Transverse colon (tissue), 4 donors: ENCODE data around the gene HMMR. TPM values are rescaled to one million over a fixed set of nuclear protein-coding genes. Genes with fewer than 3 reads are reported as not detected.

Source experiments
- DNase-seq: peaks from one replicate; pipeline ENCODE4 v3.0.0-alpha.2; 2019
- H3K27ac ChIP-seq, 4 donors: fragments of 200-600 bp; sonication (generic); 2 replicates each; pipeline ENCODE4 v1.5.1; 2016 to 2018; ENCODE audit warnings: inconsistent platforms in 4 of 4
- H3K27me3 ChIP-seq: fragments of 200-600 bp; sonication (generic); 2 replicates; pipeline ENCODE4 v1.5.1; 2017; ENCODE audit warnings: inconsistent platforms
- H3K36me3 ChIP-seq, 4 donors: fragments of 200-600 bp; sonication (generic); 2 replicates each; pipeline ENCODE4 v1.5.1; 2017 to 2019; ENCODE audit warnings: inconsistent platforms in 4 of 4
- H3K4me1 ChIP-seq, 4 donors: fragments of 200-600 bp; sonication (generic); 2 replicates each; pipeline ENCODE4 v1.5.1; 2017 to 2020; ENCODE audit warnings: inconsistent platforms in 4 of 4
- H3K4me3 ChIP-seq, 4 donors: fragments of 200-600 bp; sonication (generic); 1 replicate in 1 of 4; 2 replicates in 3 of 4; pipeline versions ENCODE4 v1.5.1 to v1.6.1; 2017 to 2019; ENCODE audit warnings: inconsistent platforms in 4 of 4
- H3K9me3 ChIP-seq, 2 donors: fragments of 200-600 bp; sonication (generic); 2 replicates each; pipeline ENCODE4 v1.5.1; 2017 to 2019; ENCODE audit warnings: inconsistent platforms in 2 of 2
- EP300 ChIP-seq: sonication (generic); formaldehyde crosslinking; IDR thresholded peaks from one replicate; pipeline ENCODE4 v1.6.1; 2017; ENCODE audit warnings: antibody characterized with exemption, low read depth
- POLR2A ChIP-seq: fragments of 450-650 bp; IDR thresholded peaks from one replicate; pipeline ENCODE4 v1.6.1; 2016; ENCODE audit warnings: antibody characterized with exemption, mild to moderate bottlenecking, moderate library complexity
- POLR2AphosphoS5 ChIP-seq, 3 donors: sonication (generic); formaldehyde crosslinking; IDR thresholded peaks; one replicate each; pipeline ENCODE4 v1.6.1; 2016; ENCODE audit warnings: antibody characterized with exemption in 3 of 3
- WGBS, 2 donors: methylation state at CpG; one replicate each; pipeline ENCODE4 v1.1.5; 2018; ENCODE audit warnings: low coverage in 1 of 2; 5-methylcytosine and 5-hydroxymethylcytosine counted together
- in situ Hi-C, 4 donors: fragments of 200-750 bp; cut with MboI; loops; one replicate each; pipeline versions ENCODE4 v1.15.0 to v1.15.1; 2017; ENCODE audit warnings: low sequenced_read_pairs in 3 of 4, low pct_ligation_motif_present in 1 of 4, low pct_unique_long_range_greater_than_20kb in 1 of 4
- intact Hi-C: fragments of 100-400 bp; cut with DNase I; formaldehyde crosslinking; loops from one replicate; pipeline ENCODE4 v1.15.1; 2023; ENCODE audit warnings: low total_unique reads
- total RNA-seq, 4 donors: library from RNA; depleted of rRNA; stranded (reverse); fragments of >200 nt; gene quantifications; one replicate each; pipeline ENCODE4 v1.1.0, GENCODE V29; 2016
- TF ChIP-seq, protein P1 (sequence below), 5 experiments: fragments of 200-600 bp in 3 of 5; fragments of 450-650 bp in 2 of 5; sonication (generic) in 3 of 5; IDR thresholded peaks; 1 replicate in 2 of 5; 2 replicates in 3 of 5; pipeline ENCODE4 v1.5.1; 2016 to 2017; ENCODE audit warnings: antibody characterized with exemption in 5 of 5, inconsistent platforms in 3 of 5, mild to moderate bottlenecking in 2 of 5, moderate library complexity in 1 of 5

The HMMR gene
- total RNA-seq, 4 donors from 2014 or later = 1.6 to 5.7 (median 1.9) TPM; not detected in 1

DNA sequence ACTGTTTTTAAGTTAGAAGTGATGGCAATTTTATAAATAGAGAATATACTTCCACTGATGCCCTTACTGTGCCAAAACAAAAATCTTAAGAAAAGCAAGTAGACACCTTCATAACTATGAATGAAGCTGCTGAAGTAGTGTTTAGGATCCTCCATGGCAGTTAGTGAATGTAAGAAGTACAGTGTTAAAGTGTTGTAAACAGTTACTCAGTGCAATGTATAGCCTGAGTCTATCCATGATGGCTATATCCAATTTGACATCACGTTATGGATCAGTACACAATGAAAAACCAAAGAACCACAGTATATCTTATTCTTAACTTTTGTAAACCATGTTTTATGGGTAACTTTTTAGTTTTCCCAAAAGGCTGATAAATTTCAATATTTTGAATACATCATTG is 15.9 kb upstream of the HMMR start:
- in situ Hi-C loops (no loop called here), intact Hi-C loops (no loop called here)
- no peak for DNase-seq
- Histone ChIP-seq H3K4me1 (peaks cover 6 to 25% (median 16%) of the 10 kb centered on the region in 4 donors), H3K27ac (no peak overlapping the region), H3K4me3 (no peak overlapping the region), H3K27me3 (no peaks in the 10 kb centered on the region), H3K36me3 (peaks cover 0 to 77% (median 26%) of the 10 kb centered on the region in 4 donors), H3K9me3 (no peaks in the 10 kb centered on the region)
- 90 to 100% methylated on average over 1 of the region's 1 CpG for WGBS, 2 donors
- no peak for TF ChIP-seq POLR2AphosphoS5 (IDR thresholded peaks at IDR 0.05)
- no peak for TF ChIP-seq POLR2A
- no peak for TF ChIP-seq EP300
- TF ChIP-seq, protein P1, sequence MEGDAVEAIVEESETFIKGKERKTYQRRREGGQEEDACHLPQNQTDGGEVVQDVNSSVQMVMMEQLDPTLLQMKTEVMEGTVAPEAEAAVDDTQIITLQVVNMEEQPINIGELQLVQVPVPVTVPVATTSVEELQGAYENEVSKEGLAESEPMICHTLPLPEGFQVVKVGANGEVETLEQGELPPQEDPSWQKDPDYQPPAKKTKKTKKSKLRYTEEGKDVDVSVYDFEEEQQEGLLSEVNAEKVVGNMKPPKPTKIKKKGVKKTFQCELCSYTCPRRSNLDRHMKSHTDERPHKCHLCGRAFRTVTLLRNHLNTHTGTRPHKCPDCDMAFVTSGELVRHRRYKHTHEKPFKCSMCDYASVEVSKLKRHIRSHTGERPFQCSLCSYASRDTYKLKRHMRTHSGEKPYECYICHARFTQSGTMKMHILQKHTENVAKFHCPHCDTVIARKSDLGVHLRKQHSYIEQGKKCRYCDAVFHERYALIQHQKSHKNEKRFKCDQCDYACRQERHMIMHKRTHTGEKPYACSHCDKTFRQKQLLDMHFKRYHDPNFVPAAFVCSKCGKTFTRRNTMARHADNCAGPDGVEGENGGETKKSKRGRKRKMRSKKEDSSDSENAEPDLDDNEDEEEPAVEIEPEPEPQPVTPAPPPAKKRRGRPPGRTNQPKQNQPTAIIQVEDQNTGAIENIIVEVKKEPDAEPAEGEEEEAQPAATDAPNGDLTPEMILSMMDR (IDR thresholded peaks at IDR 0.05) = no peak

DNA sequence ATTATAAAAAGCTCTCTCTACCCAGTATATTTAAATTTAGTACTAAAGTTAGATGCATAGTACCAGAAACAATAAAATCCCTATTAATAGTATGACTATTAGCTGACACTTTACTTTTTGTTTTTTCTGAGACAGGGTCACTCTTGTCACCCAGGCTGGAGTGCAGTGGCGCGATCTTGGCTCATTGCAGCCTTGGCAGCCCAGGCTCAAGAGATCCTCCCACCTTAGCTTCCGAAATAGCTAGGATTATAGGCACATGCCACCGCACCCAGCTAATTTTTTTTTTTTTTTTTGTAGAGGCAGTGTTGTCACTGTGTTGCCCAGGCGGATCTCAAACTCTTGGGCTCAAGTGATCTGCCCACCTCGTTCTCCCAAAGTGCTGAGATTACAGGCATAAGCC is 15.1 kb upstream of the HMMR start:
- no peak for DNase-seq
- in situ Hi-C loops (no loop called here), intact Hi-C loops (no loop called here)
- Histone ChIP-seq H3K4me3 (no peak overlapping the region), H3K36me3 (peaks cover 0 to 79% (median 26%) of the 10 kb centered on the region in 4 donors), H3K4me1 (peaks cover 0 to 17% (median 9%) of the 10 kb centered on the region in 4 donors), H3K27me3 (no peaks in the 10 kb centered on the region), H3K9me3 (no peaks in the 10 kb centered on the region), H3K27ac (no peak overlapping the region)
- 98 to 100% methylated on average over 3 to 6 of the region's 6 CpGs for WGBS, 2 donors
- TF ChIP-seq, protein P1 (IDR thresholded peaks at IDR 0.05) = no peak
- TF ChIP-seq POLR2A = no peak
- TF ChIP-seq POLR2AphosphoS5 (IDR thresholded peaks at IDR 0.05) = no peak
- no peak for TF ChIP-seq EP300

DNA sequence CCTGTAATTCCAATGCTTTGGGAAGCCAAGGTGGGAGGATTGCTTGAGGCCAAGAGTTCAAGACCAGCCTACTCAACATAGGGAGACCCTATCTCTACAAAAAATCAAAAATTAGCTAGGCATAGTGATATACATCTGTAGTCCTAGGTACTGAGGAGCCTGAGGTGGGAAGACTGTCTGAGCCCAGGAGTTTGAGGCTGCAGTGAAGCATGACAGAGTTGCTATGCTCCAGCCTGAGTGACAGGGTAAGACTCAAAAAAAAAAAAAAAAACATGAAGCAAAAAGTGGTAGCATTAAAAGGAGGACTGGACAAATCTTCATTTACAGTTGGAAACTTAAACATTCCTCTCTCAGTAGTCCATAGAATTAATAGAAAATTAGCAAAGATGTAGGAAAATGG is 13.2 kb upstream of the HMMR start:
- no peak overlapping the region for H3K27ac ChIP-seq
- H3K27me3 ChIP-seq = no peaks in the 10 kb centered on the region
- in situ Hi-C loops = no loop called here
- peaks cover 0 to 73% (median 23%) of the 10 kb centered on the region in 4 donors for H3K36me3 ChIP-seq
- DNase-seq = no peak
- H3K9me3 ChIP-seq = no peaks in the 10 kb centered on the region
- intact Hi-C loops = no loop called here
- H3K4me3 ChIP-seq = no peak overlapping the region
- no peak for TF ChIP-seq POLR2AphosphoS5 (IDR thresholded peaks at IDR 0.05)
- no peak for TF ChIP-seq EP300
- TF ChIP-seq, protein P1 (IDR thresholded peaks at IDR 0.05) = no peak
- no peak for TF ChIP-seq POLR2A
- peaks cover 0 to 6% (median 0%) of the 10 kb centered on the region in 4 donors for H3K4me1 ChIP-seq

DNA sequence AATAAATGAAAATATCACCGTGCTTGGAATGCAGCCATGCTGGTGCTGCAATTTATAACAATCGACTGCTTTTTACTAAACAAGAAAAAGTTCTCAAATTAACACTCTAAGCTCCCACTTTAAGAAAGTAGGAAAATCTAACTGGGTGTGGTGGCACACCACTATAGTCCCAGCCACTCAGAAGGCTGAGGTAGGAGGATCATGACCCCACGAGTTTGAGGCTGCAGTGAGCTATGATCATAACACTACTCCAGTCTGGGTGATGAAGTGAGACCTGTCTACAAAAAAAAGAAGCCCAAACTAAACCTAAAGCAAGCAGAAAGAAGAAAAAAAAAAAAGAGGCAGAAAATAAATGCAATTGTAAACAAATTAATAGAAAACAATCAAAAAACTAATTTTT is 12.6 kb upstream of the HMMR start:
- in situ Hi-C loops (no loop called here), intact Hi-C loops (no loop called here)
- WGBS, 2 donors = 82 to 86% methylated on average over 2 to 3 of the region's 3 CpGs
- peaks cover 0 to 6% (median 0%) of the 10 kb centered on the region in 4 donors for H3K4me1 ChIP-seq
- H3K36me3 ChIP-seq = peaks cover 0 to 70% (median 20%) of the 10 kb centered on the region in 4 donors
- no peak for TF ChIP-seq POLR2A
- TF ChIP-seq, protein P1 (IDR thresholded peaks at IDR 0.05) = no peak
- TF ChIP-seq EP300 = no peak
- no peak for TF ChIP-seq POLR2AphosphoS5 (IDR thresholded peaks at IDR 0.05)
- H3K4me3 ChIP-seq = no peak overlapping the region
- H3K27me3 ChIP-seq = no peaks in the 10 kb centered on the region
- DNase-seq = no peak
- no peak overlapping the region for H3K27ac ChIP-seq
- no peaks in the 10 kb centered on the region for H3K9me3 ChIP-seq
